Inferior parietal cortex (tissue), 1 donor: ENCODE measurements around the gene CHRNA4.
"Not testable (repeated sequence)": the region's sequence is repeated elsewhere in the genome, so short reads cannot be mapped to it uniquely, and the experiment has no call there.

Experiments
- DNase-seq: peaks from one replicate; pipeline ENCODE4 v3.0.0-alpha.2; 2016; ENCODE audit errors: extremely low spot score

Gene CHRNA4

DNA sequence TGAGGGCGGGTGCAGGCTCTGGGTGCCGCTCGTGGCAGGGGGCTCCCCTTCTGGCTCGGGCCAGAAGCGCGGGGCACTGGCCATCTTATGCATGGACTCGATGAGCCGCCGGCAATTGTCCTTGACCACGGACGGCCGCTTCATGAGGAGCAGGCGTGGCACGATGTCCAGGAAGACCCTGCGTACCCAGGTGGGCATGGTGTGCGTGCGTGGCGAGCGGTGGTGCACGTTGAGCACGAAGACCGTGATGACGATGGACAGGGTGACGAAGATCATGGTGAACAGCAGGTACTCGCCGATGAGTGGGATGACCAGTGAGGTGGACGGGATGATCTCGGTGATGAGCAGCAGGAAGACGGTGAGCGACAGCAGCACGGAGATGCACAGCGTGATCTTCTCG is 11.0 kb downstream of the CHRNA4 start:
- DNase-seq = no peak

DNA sequence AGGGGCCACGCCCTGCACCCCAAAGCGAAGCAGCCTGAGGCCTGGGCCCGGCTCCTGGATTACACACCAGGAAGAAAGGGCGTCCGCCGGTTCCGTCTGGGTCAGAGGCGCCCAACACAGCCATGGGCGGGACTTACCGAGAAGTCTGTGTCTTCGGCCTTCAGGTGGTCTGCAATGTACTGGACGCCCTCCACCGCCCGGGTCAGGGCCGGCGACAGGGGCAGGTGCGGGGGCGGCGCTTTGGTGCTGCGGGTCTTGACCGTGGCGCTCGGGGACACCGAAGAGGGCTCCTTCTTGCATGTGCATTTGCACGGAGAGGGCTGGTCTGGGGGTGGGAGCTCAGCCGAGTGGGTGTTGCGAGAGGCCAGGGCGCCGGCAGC is 11.6 kb downstream of the CHRNA4 start:
- DNase-seq = no peak

DNA sequence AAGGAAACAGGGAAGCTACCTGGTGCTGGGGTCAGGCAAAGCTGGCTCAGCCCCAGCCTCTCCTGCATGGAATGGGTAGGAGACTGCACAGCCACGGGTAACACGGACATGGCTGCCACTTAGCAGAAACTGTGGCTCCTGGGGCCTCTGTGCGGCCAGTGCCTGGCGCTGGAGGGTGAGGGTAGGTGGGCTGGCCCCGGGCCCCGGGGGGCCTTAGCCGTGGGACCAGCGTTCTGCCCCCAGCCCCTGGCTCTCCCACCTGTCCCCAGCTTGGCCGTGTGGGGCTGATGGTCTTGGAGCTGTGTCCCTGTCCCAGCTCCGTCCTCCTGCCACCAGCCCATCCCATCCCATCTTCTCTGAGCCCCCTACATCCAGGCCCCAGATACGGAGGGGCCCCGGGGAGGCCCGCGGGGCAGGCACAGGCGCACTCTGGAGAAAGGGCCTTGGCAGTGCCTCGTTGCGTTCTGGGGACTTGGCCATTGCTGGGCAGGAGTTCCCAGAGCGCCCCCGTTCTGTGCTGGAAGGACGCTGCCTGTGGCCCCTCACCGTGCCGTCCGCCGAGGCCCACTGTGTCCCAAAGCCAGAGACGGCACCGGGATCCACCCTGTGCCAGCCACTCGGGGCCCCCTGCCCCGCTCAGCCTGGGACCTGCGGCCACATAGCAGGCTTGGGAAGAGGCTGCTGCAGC is 12.2 kb downstream of the CHRNA4 start:
- no peak for DNase-seq

DNA sequence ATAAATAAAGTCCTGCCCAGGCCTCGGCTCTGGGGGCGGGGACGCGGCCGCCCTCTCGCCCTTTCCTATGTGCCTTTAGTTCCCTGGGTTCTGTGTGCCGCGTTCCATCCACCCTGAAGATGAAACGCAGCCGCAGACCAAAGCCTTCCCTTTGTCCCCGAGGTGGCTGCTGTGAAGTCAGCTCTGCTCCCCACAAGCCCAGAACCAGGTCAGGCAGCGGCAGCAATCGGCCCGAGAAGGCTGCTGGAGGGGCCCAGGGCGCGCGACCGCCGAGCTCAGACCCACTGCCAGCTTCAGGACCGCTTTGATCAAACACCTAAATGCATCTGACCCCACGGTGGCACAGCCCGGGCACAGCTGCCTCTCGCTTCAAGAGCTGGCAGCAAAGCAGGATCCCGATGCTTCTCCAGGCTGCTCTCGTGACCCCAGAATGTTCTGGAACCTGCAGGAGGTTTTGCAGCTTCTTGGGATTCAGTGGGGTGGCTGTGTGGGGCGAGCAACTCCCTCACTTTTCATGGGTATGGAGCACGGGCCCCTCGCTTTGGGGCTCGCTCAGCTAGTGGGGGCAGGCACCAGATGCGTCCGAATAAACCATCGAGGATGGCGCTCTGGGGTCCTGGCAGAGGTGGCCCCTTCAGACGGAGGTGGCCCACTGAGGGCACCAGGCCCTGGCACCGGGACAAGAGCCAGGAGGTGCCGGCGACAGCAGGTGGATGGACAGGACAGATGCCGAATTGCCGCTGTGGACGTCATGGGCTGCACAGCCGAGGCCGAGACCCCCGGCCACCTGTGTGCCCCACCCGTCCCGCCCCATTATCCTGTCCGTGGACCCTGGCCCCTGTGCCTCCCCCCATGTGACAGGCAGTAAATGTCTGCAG is 13.0 kb downstream of the CHRNA4 start:
- no peak for DNase-seq

DNA sequence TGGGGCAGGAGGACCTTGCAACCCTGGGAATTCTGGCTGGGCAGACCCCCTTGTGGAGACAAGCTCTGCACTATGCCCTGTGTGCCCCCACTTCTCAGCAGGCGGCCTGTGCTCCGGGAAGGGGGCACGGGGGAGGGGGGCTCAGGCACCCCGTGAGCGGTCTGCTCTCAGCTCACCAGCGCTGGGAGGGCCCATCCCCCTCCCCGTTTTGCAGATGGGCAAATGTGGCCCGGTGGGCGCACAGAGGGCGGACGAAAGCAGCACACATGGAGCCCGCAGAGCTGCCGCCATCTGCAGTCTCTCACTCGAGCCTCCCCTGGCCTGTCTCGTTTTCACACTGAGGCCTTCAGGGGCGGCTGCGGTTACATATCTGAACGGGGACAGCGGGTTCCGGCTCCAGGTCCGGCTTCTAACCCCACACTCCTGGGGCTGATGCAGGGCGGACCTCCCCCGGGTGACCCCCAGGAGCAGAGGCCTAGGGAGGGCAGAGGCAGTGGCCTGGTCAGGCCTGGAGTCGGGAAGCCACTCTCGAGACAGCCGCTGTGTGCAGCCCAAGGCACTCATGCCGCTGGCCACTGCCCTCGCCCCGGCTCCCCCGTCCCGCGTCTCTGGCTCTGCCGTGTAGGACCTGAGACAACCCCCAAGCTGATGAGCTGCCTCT is 13.9 kb downstream of the CHRNA4 start:
- DNase-seq = no peak

DNA sequence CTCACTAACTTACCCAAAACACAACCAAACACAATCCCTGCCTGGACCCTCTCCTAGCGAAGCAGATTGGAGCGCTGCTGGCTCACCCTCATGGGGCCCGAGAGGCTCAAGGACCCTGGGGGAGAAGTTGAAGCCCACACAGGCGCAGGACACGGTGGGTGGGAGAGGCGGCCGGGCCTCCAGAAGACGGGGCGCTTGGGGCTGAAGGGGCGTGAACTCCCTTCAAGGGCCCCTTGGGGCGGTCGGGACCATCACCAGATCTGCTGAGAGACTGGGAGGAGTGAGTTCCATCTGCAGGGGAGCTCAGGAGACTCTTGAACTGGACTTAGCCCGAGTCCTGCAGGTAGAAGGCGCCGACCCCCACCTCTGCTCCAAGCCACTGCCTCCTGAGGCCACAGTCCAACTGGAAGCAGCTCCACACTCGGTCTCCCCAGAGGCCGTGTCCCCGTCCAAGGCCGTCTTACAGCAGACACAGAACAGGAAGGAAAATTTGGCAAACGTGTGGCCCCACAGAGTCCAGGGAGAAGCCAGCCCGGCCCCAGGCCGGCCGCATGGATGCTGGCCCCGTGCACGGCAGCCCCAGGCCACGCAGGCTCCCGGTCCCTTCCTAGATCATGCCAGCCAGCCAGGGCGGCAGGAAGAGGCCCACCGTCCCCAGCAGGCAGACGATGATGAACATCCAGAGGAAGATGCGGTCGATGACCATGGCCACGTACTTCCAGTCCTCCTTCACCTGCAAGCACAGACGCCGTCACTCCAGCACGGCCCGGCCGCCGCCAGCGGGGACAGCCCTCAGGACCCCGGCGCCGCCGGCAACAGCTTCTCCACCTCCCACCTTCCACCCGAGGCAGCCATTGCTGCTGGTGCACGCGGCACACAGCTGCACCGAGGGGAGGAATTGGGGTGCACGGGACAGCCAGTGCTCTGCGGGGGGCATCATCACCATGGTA is 14.7 kb downstream of the CHRNA4 start:
- DNase-seq = no peak

DNA sequence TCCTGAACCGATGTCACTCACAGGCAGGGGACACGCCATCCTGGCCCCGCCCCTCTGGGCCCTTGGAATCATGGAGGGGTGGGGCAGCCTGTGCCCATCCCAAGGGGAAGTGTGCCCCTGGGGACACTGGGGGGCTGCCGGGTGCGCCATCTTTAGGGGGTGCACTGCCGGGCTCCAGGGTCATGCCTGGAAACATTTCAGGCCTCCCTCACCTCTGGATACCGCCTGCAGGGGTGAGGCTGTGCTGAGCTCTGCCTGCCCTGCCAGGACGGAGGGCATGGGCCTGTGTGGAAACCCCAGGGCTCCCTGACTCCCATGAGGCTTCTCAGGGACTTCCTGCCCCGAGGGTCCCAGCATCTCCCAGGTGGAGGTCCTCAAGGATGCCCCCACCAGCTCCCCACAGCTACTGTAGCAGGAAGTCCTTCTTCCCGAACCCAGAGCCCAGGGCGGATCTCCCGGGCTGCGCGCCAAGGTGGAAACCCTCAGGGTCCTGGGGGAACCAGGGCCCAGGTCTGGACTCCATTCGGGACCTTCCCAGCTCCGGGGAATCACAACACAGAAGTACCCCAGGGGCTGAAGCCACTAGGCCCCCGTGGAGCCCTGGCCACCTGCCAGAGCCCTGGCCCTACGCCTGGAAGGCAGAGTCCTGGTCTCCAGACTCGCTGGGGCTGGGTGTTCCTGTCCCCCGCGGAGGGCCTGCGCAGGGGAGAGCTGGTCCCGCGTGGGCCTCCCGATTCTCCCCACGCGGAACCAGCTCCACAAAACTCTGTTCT is 15.6 kb downstream of the CHRNA4 start:
- DNase-seq = no peak

DNA sequence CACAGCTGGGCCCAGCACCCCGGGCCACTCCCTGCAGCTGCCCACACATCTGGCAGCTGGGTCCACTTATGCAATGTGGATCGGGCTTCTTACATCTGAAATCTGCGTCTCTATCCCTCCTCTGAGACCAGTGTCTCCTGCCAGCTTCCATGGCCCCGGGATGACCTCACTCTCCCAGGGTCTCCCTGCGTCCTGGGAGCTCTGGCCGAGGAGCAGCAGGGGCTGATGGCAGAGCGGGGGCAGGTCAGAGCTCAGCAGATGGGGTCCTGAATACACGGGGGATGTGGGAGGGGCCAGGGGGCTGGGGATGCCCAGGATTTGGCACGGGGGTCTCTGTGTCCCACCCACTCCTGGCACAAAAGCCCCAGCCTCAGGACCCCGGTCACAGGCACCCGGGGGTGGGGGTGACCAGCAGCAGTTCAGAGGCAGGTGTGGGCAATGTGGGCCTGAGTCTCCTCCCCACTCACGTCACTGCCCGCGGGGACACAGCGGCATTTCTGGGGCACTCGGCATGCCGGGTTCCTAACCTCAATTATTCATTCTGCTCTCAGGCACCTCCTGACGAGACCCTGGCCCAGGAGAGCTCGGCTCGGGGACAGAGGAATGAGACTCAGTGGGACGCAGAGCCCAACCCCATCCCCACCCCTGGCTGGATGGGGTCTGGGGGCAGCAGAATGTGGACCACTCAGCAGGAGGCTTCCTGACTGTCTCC is 16.4 kb downstream of the CHRNA4 start:
- DNase-seq = no peak

DNA sequence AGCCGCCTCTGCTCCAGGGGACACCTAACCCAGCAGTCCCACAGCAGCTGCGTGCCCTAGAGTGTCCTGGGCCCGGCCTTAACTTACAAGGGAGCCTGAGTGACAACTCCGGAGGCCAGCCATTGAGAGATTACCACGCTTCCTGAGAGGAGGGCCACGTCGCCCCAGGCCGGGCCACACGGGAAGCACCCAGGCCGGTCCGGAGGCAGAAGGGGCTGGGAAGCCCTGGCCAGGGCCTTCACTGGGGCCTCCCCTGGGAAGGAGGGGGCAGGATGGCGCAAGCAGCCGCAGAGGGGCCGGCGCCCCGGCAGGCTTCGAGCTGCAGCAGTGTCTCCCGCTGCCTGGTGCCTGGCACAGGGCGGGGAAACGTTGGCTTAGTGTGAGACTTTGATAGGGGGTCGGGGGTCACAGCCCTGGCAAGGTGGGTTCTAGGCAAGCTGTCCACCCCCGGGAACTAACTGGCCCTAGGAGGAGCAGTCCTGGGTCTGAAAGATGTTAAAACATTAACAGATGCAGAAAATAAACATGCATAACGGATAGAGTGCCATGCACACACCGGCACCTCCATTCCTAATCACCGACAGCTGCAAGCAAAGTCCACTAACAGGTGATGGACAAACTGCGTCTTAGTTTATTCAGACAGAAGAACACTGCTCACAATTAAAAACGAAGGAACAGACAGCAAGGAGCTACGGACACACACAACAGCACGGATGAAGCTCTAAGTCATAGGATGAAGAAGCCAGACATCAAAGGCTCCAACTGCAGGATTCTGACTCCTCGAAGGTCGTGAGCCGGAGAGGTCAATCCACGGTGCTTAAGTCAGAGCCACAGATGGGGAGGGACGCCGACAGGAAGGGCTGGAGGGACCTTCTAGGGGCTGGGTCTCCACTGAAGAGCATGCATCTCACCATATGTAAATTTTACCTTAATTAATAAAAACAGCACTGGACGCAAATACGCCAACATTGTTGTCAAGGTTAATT is 17.4 kb downstream of the CHRNA4 start:
- no peak for DNase-seq

DNA sequence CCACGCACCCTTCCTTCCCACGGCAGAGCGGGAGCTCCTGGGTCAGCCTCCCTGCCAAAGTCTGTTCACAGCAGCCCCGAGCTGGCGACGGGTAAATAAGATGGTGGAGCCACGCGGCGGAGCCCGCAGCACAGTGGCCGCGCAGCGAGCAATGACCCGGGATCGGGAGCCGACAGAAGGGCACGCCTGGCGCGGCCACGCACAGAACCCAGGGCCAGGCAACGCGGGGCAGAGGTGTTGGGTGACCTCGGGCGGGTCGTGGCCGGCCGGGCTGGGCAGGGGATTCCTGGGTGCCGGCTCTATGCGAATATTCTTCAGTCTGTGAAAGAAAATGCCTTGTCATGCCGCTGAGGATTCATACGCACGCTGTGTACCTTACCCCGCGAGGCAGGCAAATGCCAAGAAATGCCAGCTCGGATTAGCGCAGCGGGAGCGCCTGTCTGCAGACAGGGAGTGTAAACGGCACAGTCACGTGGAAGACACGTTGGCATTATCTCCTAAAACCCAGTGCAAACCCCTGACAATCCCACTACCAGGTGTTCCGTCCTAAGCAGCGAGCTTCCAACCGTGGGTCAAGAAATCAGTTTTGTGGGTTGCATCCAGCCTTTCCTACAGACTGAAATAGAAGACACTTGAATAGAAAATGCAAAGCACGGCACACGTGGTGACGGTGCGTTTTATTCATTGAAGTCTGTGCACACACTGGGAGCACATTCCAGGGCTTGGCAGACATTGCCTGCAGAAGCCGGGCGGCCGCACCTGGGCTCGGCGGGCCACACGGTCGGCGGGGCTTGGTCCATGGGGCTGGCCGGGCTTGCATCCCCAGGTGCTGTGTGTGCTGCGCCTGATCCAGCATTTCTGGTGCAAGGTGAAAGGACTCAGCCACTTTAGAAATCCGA is 18.3 kb downstream of the CHRNA4 start:
- no peak for DNase-seq

DNA sequence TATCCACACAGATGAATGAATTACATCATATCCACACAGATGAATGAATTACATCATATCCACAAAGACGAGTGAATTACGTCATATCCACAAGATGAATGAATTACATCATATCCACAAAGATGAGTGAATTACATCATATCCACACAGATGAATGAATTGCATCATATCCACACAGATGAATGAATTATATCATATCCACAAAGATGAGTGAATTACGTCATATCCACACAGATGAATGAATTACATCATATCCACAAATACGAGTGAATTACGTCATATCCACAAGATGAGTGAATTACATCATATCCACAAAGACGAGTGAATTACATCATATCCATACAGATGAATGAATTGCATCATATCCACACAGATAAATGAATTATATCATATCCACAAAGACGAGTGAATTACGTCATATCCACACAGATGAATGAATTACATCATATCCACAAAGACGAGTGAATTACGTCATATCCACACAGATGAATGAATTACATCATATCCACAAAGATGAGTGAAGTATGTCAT is 20.9 kb downstream of the CHRNA4 start:
- DNase-seq = not testable (repeated sequence)

DNA sequence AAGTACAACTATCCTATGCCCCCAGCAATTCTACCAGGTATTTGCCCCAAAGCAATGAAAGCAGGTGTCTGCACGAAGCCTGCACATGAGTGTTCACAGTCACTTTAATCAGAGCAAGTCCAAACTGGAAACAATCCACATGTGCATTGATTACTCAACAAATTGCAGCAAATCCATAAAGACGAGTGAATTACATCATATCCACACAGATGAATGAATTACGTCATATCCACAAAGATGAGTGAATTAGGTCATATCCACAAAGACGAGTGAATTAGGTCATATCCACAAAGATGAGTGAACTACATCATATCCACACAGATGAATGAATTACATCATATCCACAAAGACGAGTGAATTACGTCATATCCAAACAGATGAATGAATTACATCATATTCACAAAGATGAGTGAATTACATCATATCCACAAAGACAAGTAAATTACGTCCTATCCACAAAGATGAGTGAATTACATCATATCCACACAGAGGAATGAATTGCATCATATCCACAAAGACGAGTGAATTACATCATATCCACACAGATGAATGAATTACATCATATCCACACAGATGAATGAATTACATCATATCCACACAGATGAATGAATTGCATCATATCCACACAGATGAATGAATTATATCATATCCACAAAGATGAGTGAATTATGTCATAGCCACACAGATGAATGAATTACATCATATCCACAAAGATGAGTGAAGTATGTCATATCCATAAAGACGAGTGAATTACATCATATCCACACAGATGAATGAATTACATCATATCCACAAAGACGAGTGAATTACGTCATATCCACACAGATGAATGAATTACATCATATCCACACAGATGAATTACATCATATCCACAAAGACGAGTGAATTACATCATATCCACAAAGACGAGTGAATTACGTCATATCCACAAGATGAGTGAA is 21.7 kb downstream of the CHRNA4 start:
- DNase-seq = not testable (repeated sequence)

DNA sequence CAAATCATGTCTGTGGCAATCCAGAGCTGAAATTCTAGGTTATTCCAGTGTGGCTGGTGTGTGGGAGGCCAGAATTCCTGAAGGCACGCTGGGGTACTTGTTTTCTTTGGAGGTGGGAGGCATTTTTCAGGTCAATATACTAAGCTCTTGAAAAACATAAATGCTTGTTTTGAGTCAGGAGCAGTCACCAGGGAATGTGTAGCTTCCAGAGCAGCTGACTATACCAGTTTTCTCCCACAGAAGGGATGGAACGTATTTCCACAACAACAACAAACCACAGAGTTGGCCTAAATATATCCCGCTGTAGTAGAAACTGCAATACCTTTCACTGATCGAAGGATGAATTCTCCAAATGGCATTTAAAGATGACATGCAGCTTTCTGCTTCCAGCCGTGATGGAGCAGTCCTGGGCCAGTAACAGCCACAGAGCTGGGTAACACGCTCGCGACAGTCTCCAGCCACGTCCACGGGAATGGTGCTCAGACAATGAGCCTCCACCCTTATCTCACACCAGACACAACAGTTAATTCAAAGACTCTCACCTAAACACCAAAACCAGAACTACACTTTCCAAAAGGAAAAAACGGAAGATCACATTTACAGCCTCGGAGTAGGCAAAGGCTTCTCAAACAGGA is 23.2 kb downstream of the CHRNA4 start:
- DNase-seq = no peak

DNA sequence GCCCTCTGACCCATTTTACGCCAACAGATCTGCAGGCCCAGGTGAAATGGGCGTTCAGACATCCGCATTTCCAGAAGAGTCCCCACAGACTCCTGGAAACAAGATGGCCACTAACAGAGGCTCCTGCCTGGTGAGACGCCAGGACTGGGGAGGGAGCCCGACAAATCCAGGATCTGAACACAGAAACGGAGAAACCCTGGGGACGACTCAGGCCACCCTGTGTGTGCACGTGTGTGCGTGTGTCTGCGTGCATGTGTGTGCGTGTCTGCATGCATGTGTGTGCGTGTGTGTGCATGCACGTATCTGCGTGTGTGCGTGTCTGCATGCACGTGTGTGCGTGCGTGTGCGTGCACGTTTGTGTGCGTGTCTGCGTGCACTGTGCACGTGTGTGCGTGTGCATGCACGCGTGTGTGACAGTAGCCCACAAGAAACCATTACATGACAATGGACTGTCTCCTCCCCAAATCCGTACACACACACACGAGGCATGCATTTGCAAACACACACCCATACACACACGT is 24.9 kb downstream of the CHRNA4 start:
- no peak for DNase-seq

DNA sequence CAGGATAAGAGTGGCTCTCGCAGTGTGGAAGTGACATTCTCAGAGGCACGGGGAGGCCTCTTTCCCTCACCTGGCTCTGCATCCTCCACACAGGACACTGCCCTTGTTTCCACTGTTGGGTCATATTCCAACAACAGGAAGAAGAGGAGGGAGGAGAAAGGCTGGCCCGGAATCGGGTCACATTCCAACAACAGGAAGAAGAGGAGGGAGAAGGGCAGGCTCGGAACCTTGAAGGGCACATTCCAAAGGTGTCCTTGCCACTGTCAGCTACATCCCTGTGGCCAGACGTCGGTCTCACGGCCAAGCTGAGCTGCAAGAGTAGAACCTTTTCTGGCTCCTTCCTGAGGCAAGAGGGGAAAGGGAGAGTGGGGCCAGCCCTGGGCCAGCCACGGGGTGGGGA is 25.4 kb downstream of the CHRNA4 start:
- DNase-seq = no peak

DNA sequence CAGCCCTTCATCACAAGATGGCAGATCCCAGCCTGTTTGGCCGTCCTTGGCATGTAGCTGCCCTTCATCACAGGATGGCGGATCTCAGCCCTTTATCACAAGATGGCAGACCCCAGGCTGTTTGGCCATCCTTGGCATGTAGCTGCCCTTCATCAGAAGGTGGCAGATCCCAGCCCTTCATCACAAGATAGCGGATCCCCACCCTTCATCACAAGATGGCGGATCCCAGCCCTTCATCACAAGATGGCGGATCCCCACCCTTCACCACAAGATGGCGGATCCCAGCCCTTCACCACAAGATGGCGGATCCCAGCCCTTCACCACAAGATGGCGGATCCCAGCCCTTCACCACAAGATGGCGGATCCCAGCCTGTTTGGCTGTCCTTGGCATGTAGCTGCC is 26.1 kb downstream of the CHRNA4 start:
- not testable (repeated sequence) for DNase-seq
